ENCODE results near the gene SPATA3. TPM values are rescaled to one million over a fixed set of nuclear protein-coding genes. Genes with fewer than 3 reads are reported as not detected.
"Not testable (repeated sequence)": the region's sequence is repeated elsewhere in the genome, so short reads cannot be mapped to it uniquely, and the experiment has no call there.

SPATA3 gene
- total RNA-seq, 1 donor from 2014 or later = not detected

DNA sequence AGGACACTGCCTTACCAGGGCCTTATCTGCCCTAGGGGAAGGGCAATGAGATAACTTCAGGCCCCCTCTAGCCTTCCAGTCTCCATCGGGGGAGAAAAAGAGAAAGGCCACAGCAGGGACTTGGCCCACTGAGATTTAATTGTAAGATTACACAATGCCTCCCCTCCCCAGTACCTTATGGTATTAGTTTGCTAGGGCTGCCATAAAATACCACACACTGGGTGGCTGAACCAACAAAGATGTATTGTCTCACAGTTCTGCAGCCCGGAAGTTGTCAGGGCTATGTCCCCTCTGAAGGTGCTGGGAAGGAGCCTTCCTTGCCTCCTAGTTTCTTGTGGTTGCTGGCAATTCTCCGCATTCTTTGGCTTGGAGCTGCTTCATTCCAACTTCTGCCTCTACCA lies 34.8 kb upstream of the SPATA3 start:
- Histone ChIP-seq H3K4me3 (no peak overlapping the region), H3K36me3 (no peaks in the 10 kb centered on the region), H3K27me3 (no peaks in the 10 kb centered on the region), H3K9me3 (no peaks in the 10 kb centered on the region), H3K27ac (no peak overlapping the region), H3K4me1 (peaks cover 0 to 4% of the 10 kb centered on the region in 2 donors)
- no peak for DNase-seq (ENCODE audit: low spot score in 2 of 2)
- intact Hi-C loops (cut with DNase I) = no loop called here
- TF ChIP-seq, protein P1, sequence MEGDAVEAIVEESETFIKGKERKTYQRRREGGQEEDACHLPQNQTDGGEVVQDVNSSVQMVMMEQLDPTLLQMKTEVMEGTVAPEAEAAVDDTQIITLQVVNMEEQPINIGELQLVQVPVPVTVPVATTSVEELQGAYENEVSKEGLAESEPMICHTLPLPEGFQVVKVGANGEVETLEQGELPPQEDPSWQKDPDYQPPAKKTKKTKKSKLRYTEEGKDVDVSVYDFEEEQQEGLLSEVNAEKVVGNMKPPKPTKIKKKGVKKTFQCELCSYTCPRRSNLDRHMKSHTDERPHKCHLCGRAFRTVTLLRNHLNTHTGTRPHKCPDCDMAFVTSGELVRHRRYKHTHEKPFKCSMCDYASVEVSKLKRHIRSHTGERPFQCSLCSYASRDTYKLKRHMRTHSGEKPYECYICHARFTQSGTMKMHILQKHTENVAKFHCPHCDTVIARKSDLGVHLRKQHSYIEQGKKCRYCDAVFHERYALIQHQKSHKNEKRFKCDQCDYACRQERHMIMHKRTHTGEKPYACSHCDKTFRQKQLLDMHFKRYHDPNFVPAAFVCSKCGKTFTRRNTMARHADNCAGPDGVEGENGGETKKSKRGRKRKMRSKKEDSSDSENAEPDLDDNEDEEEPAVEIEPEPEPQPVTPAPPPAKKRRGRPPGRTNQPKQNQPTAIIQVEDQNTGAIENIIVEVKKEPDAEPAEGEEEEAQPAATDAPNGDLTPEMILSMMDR (IDR thresholded peaks at IDR 0.05) = no peak

DNA sequence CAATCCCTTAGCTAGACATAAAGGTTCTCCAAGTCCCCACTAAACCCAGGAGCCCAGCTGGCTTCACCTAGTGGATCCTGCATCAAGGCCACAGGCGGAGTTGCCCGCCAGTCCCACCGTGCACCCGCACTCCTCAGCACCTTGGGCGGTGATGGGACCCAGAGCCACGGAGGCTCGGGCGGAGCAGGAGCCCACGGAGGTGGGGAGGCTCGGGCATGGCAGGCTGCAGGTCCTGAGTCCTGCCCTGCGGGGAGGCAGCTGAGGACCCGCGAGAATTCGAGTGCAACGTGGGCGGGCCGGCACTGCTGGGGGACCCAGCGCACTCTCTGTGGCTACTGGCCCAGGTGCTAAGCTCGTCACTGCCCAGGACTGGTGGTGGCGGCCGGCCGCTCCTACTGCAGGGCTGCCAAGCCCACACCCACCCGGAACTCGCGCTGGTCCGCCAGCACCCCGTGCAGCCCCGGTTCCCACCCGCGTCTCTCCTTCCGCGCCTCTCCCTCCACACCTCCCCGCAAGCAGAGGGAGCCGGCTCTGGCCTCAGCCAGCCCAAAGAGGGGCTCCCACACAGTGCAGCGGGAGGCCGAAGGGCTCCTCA lies 31.7 kb upstream of the SPATA3 start:
- Histone ChIP-seq H3K36me3 (no peaks in the 10 kb centered on the region), H3K27me3 (no peaks in the 10 kb centered on the region), H3K4me1 (no peaks in the 10 kb centered on the region), H3K4me3 (no peak overlapping the region), H3K9me3 (no peaks in the 10 kb centered on the region), H3K27ac (no peak overlapping the region)
- TF ChIP-seq, protein P1 (IDR thresholded peaks at IDR 0.05) = no peak
- intact Hi-C loops (cut with DNase I) = no loop called here
- no peak for DNase-seq (ENCODE audit: low spot score in 2 of 2)

DNA sequence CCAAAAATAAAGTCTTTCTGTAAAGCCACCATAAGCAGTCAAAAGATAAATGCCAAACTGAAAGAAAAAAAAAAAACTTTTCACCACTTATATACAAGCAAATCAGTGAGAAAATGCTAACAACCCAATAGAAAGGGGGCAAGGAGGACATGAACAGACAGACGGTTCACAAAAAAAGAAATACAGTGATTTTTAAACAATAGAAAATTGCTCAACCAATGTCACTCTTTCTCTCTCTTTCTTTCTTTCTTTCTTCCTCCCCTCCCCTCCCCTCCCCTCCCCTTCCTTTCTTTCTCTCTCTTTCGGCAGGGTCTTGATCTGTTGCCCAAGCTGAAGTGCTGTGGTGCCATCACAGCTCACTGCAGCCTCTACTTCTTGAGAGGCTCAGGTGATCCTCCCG lies 28.8 kb upstream of the SPATA3 start:
- H3K36me3 ChIP-seq = no peaks in the 10 kb centered on the region
- no peaks in the 10 kb centered on the region for H3K9me3 ChIP-seq
- H3K4me3 ChIP-seq = no peak overlapping the region
- no peaks in the 10 kb centered on the region for H3K27me3 ChIP-seq
- intact Hi-C loops (cut with DNase I) = no loop called here
- TF ChIP-seq, protein P1 (IDR thresholded peaks at IDR 0.05) = no peak
- no peak overlapping the region for H3K27ac ChIP-seq
- DNase-seq (ENCODE audit: low spot score in 2 of 2) = no peak
- H3K4me1 ChIP-seq = no peaks in the 10 kb centered on the region

DNA sequence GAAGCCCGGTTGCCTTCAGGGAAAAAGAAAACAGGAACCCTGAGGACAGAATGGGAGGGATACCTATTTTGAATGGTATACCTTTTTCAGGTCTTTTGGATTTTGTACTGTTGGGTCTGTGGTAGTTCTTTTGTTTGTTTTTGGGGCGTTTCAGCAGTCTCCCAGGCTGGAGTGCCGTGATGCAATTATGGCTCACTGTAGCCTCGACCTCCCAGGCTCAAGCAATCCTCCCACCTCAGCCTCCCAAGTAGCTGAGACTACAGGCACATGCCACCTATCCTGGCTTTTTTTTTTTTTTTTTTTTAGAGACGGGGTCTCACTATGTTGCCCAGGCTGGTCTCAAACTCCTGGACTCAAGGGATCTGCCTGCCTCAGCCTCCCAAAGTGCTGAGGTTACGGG lies 27.6 kb upstream of the SPATA3 start:
- H3K36me3 ChIP-seq; DNase-seq (ENCODE audit: low spot score in 2 of 2); H3K4me1 ChIP-seq; H3K9me3 ChIP-seq; H3K4me3 ChIP-seq; intact Hi-C loops (cut with DNase I); H3K27ac ChIP-seq; H3K27me3 ChIP-seq: not testable (repeated sequence)

DNA sequence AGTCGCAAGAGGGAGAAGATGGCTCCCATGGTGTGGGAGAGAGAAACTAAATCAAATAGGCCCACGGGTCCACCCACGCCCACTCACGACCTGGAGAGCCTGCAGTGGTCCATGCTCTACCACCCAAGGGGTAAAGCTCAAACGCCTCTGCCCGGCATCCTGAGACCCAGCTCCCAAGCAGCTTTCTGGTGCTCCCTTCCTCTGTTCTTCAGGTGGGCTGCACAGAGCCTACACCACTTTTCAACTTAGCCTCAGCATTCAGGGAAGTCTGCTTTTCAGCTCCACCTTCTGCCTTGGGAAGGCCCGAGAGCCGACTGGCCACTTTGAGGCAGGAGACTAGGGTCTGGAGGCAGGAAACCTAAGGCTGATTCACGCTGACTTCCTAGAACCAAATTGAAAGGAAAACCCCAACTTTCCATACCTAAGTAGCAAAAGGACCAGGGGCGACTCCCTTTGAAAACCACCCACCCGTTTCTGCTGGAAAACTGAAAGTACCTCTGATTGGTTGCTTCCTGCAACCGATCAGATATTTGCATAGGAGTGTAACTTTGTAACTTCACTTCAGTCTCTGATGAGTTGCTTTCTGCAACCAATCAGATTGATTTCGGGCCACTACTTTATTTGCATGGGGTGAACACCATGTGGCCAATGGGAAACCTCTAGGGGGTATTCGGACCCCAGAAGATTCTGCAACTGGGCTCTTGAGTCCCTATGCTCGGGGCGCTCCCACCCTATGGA lies 26.8 kb upstream of the SPATA3 start:
- intact Hi-C loops (cut with DNase I) = no loop called here
- Histone ChIP-seq H3K27ac (no peak overlapping the region), H3K36me3 (no peaks in the 10 kb centered on the region), H3K4me1 (no peaks in the 10 kb centered on the region), H3K27me3 (no peaks in the 10 kb centered on the region), H3K9me3 (no peaks in the 10 kb centered on the region), H3K4me3 (no peak overlapping the region)
- TF ChIP-seq, protein P1 (IDR thresholded peaks at IDR 0.05) = no peak
- DNase-seq (ENCODE audit: low spot score in 2 of 2) = no peak

DNA sequence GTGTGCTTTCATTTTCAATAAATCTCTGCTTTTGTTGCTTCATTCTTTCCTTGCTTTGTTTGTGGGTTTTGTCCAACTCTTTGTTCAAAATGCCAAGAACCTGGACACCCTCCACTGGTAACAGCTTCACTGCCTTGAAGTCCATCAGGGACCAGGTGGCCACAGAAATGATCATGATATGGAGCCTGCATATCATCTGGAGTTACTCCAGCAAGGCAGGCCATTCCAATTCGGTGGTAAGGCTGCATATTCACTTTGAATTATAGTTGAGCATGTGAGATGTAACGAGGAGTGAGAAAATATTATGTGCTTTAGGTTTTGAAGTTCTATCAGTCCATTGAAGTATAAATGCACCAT lies 26.3 kb upstream of the SPATA3 start:
- H3K9me3 ChIP-seq = no peaks in the 10 kb centered on the region
- no peaks in the 10 kb centered on the region for H3K27me3 ChIP-seq
- TF ChIP-seq, protein P1 (IDR thresholded peaks at IDR 0.05) = no peak
- intact Hi-C loops (cut with DNase I) = no loop called here
- H3K4me1 ChIP-seq = no peaks in the 10 kb centered on the region
- DNase-seq (ENCODE audit: low spot score in 2 of 2) = no peak
- no peaks in the 10 kb centered on the region for H3K36me3 ChIP-seq
- no peak overlapping the region for H3K27ac ChIP-seq
- H3K4me3 ChIP-seq = no peak overlapping the region

Measured in ascending aorta (tissue), 2 donors.